Central memory CD8-positive, alpha-beta T cell (primary cell): Measurements from ENCODE around the gene SEMA4B.
"Not testable (repeated sequence)": the region's sequence is repeated elsewhere in the genome, so short reads cannot be mapped to it uniquely, and the experiment has no call there.

Experiments used
- ATAC-seq: fragments of 150-1000 bp; cut with Tn5 transposase; replicated peaks from 2 replicates; pipeline ENCODE4 v1.10.0; 2022; ENCODE audit warnings: mild to moderate bottlenecking, moderate FRiP score, moderate number of reproducible peaks; ENCODE audit not compliant: poor library complexity, severe bottlenecking; ENCODE audit errors: extremely low read depth
- DNase-seq, 2 donors: peaks; one replicate each; pipeline ENCODE4 v3.0.0; 2021; ENCODE audit warnings: low spot score in 2 of 2
- H3K27ac Mint-ChIP-seq: one replicate; pipeline ENCODE4 v1.8.0; 2022; ENCODE audit warnings: low read depth, mild to moderate bottlenecking, moderate library complexity, mixed read lengths
- H3K27me3 Mint-ChIP-seq: one replicate; pipeline ENCODE4 v1.8.0; 2022; ENCODE audit warnings: mixed read lengths
- H3K36me3 Mint-ChIP-seq: one replicate; pipeline ENCODE4 v1.8.0; 2022; ENCODE audit warnings: mild to moderate bottlenecking, moderate library complexity, mixed read lengths; ENCODE audit not compliant: insufficient read depth
- H3K4me1 Mint-ChIP-seq: one replicate; pipeline ENCODE4 v1.8.0; 2022; ENCODE audit warnings: mixed read lengths
- H3K4me3 Mint-ChIP-seq: one replicate; pipeline ENCODE4 v1.8.0; 2022; ENCODE audit warnings: mild to moderate bottlenecking, moderate library complexity, mixed read lengths
- H3K9me3 Mint-ChIP-seq: one replicate; pipeline ENCODE4 v1.8.0; 2022; ENCODE audit warnings: mixed read lengths

Gene SEMA4B

GRCh38 chr15:90243943-90244639, 43.0 kb downstream of the SEMA4B start:
- no peaks in the 10 kb centered on the region for H3K9me3 Mint-ChIP-seq
- no peak overlapping the region for H3K27ac Mint-ChIP-seq
- no peaks in the 10 kb centered on the region for H3K27me3 Mint-ChIP-seq
- H3K4me1 Mint-ChIP-seq: no peaks in the 10 kb centered on the region
- ATAC-seq: no peak
- no peaks in the 10 kb centered on the region for H3K36me3 Mint-ChIP-seq
- no peak for DNase-seq
- H3K4me3 Mint-ChIP-seq: no peak overlapping the region

GRCh38 chr15:90248789-90249202, 47.7 kb downstream of the SEMA4B start:
- ATAC-seq: no peak
- peaks cover 7% of the 10 kb centered on the region for H3K4me1 Mint-ChIP-seq

GRCh38 chr15:90249203-90249863, 48.2 kb downstream of the SEMA4B start, which contains the start of gene TTLL13:
Gene TTLL13 (plus strand): TSS chr15:90249556. CDS start chr15:90250631, 1,075 bp downstream.
- Mint-ChIP-seq H3K36me3 (no peaks in the 10 kb centered on the region), H3K9me3 (no peaks in the 10 kb centered on the region), H3K4me1 (peaks cover 7% of the 10 kb centered on the region), H3K4me3 (peak within 1 kb of the TSS; percentile 66), H3K27ac (peak within 1 kb of the TSS; percentile 85), H3K27me3 (no peaks in the 10 kb centered on the region)
- DNase-seq (peak; percentile 36 to 40), ATAC-seq (peak; percentile 81)

More at GRCh38 chr15:90248789-90249202, 47.7 kb downstream of the SEMA4B start:
- no peak for DNase-seq
- no peaks in the 10 kb centered on the region for H3K9me3 Mint-ChIP-seq
- H3K4me3 Mint-ChIP-seq: peak overlapping the region; percentile 66
- no peaks in the 10 kb centered on the region for H3K27me3 Mint-ChIP-seq
- peak overlapping the region; percentile 85 for H3K27ac Mint-ChIP-seq
- H3K36me3 Mint-ChIP-seq: no peaks in the 10 kb centered on the region

- Mint-ChIP-seq H3K4me1 (peaks cover 6% of the 10 kb centered on the region), H3K27me3 (peaks cover 12% of the 10 kb centered on the region), H3K27ac (no peak overlapping the region), H3K4me3 (no peak overlapping the region), H3K36me3 (no peaks in the 10 kb centered on the region), H3K9me3 (no peaks in the 10 kb centered on the region)
- DNase-seq: no peak
- no peak for ATAC-seq
These were observed 56.6 kb downstream of the SEMA4B start for GRCh38 chr15:90257776-90258175.

GRCh38 chr15:90259524-90259923, 58.4 kb downstream of the SEMA4B start:
- peaks cover 10% of the 10 kb centered on the region for H3K4me1 Mint-ChIP-seq
- no peaks in the 10 kb centered on the region for H3K9me3 Mint-ChIP-seq
- ATAC-seq (no peak), DNase-seq (no peak)
- H3K27ac Mint-ChIP-seq: no peak overlapping the region
- H3K27me3 Mint-ChIP-seq: peaks cover 12% of the 10 kb centered on the region
- H3K36me3 Mint-ChIP-seq: no peaks in the 10 kb centered on the region
- no peak overlapping the region for H3K4me3 Mint-ChIP-seq

GRCh38 chr15:90260731-90261130, 59.6 kb downstream of the SEMA4B start:
- H3K36me3 Mint-ChIP-seq, H3K27ac Mint-ChIP-seq, ATAC-seq: not testable (repeated sequence)

GRCh38 chr15:90261811-90262210, 60.7 kb downstream of the SEMA4B start:
- H3K27ac Mint-ChIP-seq: no peak overlapping the region
- H3K36me3 Mint-ChIP-seq: peaks cover 15% of the 10 kb centered on the region
- no peaks in the 10 kb centered on the region for H3K9me3 Mint-ChIP-seq
- H3K27me3 Mint-ChIP-seq: peaks cover 9% of the 10 kb centered on the region
- peaks cover 32% of the 10 kb centered on the region for H3K4me1 Mint-ChIP-seq
- DNase-seq (no peak), ATAC-seq (no peak)
- no peak overlapping the region for H3K4me3 Mint-ChIP-seq

More at GRCh38 chr15:90260731-90261130, 59.6 kb downstream of the SEMA4B start:
- DNase-seq, H3K9me3 Mint-ChIP-seq, H3K4me3 Mint-ChIP-seq: not testable (repeated sequence)
- Mint-ChIP-seq H3K27me3 (peaks cover 12% of the 10 kb centered on the region), H3K4me1 (peaks cover 22% of the 10 kb centered on the region)

GRCh38 chr15:90262426-90262825, 61.3 kb downstream of the SEMA4B start:
- Mint-ChIP-seq H3K36me3 (peaks cover 20% of the 10 kb centered on the region), H3K27ac (no peak overlapping the region), H3K4me1 (peaks cover 38% of the 10 kb centered on the region), H3K27me3 (peaks cover 3% of the 10 kb centered on the region), H3K4me3 (no peak overlapping the region), H3K9me3 (no peaks in the 10 kb centered on the region)
- ATAC-seq: no peak
- no peak for DNase-seq

GRCh38 chr15:90264671-90265070, 63.5 kb downstream of the SEMA4B start:
- Mint-ChIP-seq H3K27me3 (no peaks in the 10 kb centered on the region), H3K4me3 (peak overlapping the region; percentile 95), H3K27ac (peak overlapping the region; percentile 99), H3K9me3 (no peaks in the 10 kb centered on the region), H3K4me1 (peaks cover 58% of the 10 kb centered on the region), H3K36me3 (peaks cover 30% of the 10 kb centered on the region)
- ATAC-seq (no peak), DNase-seq (no peak)

- DNase-seq: peak; percentile 88 to 89
- Mint-ChIP-seq H3K4me1 (peaks cover 66% of the 10 kb centered on the region), H3K9me3 (no peaks in the 10 kb centered on the region), H3K27me3 (no peaks in the 10 kb centered on the region), H3K27ac (peak within 1 kb of the TSS; percentile 99), H3K4me3 (peak within 1 kb of the TSS; percentile 95), H3K36me3 (peaks cover 37% of the 10 kb centered on the region)
- peak; percentile 87 for ATAC-seq
These were observed 64.3 kb downstream of the SEMA4B start, which contains the start of gene NGRN for GRCh38 chr15:90265271-90266060. Gene NGRN (plus strand): TSS chr15:90265672. CDS start chr15:90265713, 41 bp downstream.

- Mint-ChIP-seq H3K27me3 (no peaks in the 10 kb centered on the region), H3K27ac (peak overlapping the region; percentile 99), H3K4me1 (peaks cover 69% of the 10 kb centered on the region), H3K9me3 (no peaks in the 10 kb centered on the region), H3K36me3 (peaks cover 37% of the 10 kb centered on the region), H3K4me3 (peak overlapping the region; percentile 95)
- ATAC-seq (peak; percentile 25), DNase-seq (no peak)
These were observed 64.9 kb downstream of the SEMA4B start for GRCh38 chr15:90266061-90266431.

- ATAC-seq: no peak
- Mint-ChIP-seq H3K4me3 (peak overlapping the region; percentile 95), H3K27me3 (no peaks in the 10 kb centered on the region), H3K4me1 (peaks cover 73% of the 10 kb centered on the region), H3K9me3 (no peaks in the 10 kb centered on the region), H3K27ac (peak overlapping the region; percentile 99), H3K36me3 (peaks cover 37% of the 10 kb centered on the region)
- DNase-seq: no peak
These were observed 65.4 kb downstream of the SEMA4B start for GRCh38 chr15:90266485-90266884.
